ENCODE results near the gene RPS3A. TPM values are rescaled to one million over a fixed set of nuclear protein-coding genes. Genes with fewer than 3 reads are reported as not detected.

The RPS3A gene
- polyA plus RNA-seq, 1 donor from 2014 or later: 4,982 TPM

GRCh38 chr4:151098979-151099228 lies 524 bp upstream of the RPS3A start:
- H3K9me3 ChIP-seq (ENCODE audit: low read length): no peaks in the 10 kb centered on the region
- H3K27me3 ChIP-seq (ENCODE audit: insufficient read depth, low read depth, low read length): no peaks in the 10 kb centered on the region
- H3K79me2 ChIP-seq (replicated peaks; ENCODE audit: insufficient read depth, low read length): peaks cover 28% of the 10 kb centered on the region
- H2AFZ ChIP-seq (ENCODE audit: low read depth, low read length): peak overlapping the region; percentile 71
- H3K9me2 ChIP-seq (ENCODE audit: insufficient read depth, low read length): no peaks in the 10 kb centered on the region
- no peaks in the 10 kb centered on the region for H3K36me3 ChIP-seq (ENCODE audit: insufficient read depth, low read length)
- no peaks in the 10 kb centered on the region for H4K20me1 ChIP-seq (ENCODE audit: insufficient read depth)
- H3K4me2 ChIP-seq (ENCODE audit: low read length): no peak overlapping the region
- H3K27ac ChIP-seq (ENCODE audit: low read length): no peak overlapping the region
- H3K9ac ChIP-seq (ENCODE audit: low read length): no peak overlapping the region
- H3K4me3 ChIP-seq (ENCODE audit: low read length): peak overlapping the region; percentile 95
- no peaks in the 10 kb centered on the region for H3F3A ChIP-seq (ENCODE audit: insufficient read depth, low read length, poor library complexity, severe bottlenecking)
- TF ChIP-seq POLR2AphosphoS5 (IDR thresholded peaks at IDR 0.05) (no peak), MXI1 (conservative IDR thresholded peaks at IDR 0.05; ENCODE audit: poor library complexity, severe bottlenecking) (no peak), EZH2 (IDR thresholded peaks at IDR 0.05; ENCODE audit: borderline replicate concordance, insufficient read depth, low read length, poor library complexity, severe bottlenecking) (no peak), EP300 (conservative IDR thresholded peaks at IDR 0.05; ENCODE audit: poor library complexity, severe bottlenecking) (no peak), TAF1 (IDR thresholded peaks at IDR 0.05; ENCODE audit: low read depth) (no peak), SMC3 (conservative IDR thresholded peaks at IDR 0.05; ENCODE audit: poor library complexity) (no peak), RAD21 (conservative IDR thresholded peaks at IDR 0.05) (no peak), CTCF (IDR thresholded peaks at IDR 0.05; ENCODE audit: poor library complexity, severe bottlenecking) (no peak)
- TF ChIP-seq, protein P1, sequence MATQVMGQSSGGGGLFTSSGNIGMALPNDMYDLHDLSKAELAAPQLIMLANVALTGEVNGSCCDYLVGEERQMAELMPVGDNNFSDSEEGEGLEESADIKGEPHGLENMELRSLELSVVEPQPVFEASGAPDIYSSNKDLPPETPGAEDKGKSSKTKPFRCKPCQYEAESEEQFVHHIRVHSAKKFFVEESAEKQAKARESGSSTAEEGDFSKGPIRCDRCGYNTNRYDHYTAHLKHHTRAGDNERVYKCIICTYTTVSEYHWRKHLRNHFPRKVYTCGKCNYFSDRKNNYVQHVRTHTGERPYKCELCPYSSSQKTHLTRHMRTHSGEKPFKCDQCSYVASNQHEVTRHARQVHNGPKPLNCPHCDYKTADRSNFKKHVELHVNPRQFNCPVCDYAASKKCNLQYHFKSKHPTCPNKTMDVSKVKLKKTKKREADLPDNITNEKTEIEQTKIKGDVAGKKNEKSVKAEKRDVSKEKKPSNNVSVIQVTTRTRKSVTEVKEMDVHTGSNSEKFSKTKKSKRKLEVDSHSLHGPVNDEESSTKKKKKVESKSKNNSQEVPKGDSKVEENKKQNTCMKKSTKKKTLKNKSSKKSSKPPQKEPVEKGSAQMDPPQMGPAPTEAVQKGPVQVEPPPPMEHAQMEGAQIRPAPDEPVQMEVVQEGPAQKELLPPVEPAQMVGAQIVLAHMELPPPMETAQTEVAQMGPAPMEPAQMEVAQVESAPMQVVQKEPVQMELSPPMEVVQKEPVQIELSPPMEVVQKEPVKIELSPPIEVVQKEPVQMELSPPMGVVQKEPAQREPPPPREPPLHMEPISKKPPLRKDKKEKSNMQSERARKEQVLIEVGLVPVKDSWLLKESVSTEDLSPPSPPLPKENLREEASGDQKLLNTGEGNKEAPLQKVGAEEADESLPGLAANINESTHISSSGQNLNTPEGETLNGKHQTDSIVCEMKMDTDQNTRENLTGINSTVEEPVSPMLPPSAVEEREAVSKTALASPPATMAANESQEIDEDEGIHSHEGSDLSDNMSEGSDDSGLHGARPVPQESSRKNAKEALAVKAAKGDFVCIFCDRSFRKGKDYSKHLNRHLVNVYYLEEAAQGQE (IDR thresholded peaks at IDR 0.05; ENCODE audit: borderline replicate concordance): no peak

- no peaks in the 10 kb centered on the region for H3K27me3 ChIP-seq (ENCODE audit: insufficient read depth, low read depth, low read length)
- H3K9ac ChIP-seq (ENCODE audit: low read length): peak overlapping the region; percentile 84
- H3K9me3 ChIP-seq (ENCODE audit: low read length): no peaks in the 10 kb centered on the region
- H3K4me3 ChIP-seq (ENCODE audit: low read length): peak overlapping the region; percentile 95
- H3K79me2 ChIP-seq (replicated peaks; ENCODE audit: insufficient read depth, low read length): peaks cover 28% of the 10 kb centered on the region
- H3K9me2 ChIP-seq (ENCODE audit: insufficient read depth, low read length): no peaks in the 10 kb centered on the region
- H3K4me2 ChIP-seq (ENCODE audit: low read length): peak overlapping the region; percentile 83
- H4K20me1 ChIP-seq (ENCODE audit: insufficient read depth): no peaks in the 10 kb centered on the region
- H3F3A ChIP-seq (ENCODE audit: insufficient read depth, low read length, poor library complexity, severe bottlenecking): no peaks in the 10 kb centered on the region
- TF ChIP-seq MXI1 (conservative IDR thresholded peaks at IDR 0.05; ENCODE audit: poor library complexity, severe bottlenecking) (peak; percentile 76), RAD21 (conservative IDR thresholded peaks at IDR 0.05) (no peak)
- H3K27ac ChIP-seq (ENCODE audit: low read length): peak overlapping the region; percentile 80
- peak overlapping the region; percentile 87 for H2AFZ ChIP-seq (ENCODE audit: low read depth, low read length)
- H3K36me3 ChIP-seq (ENCODE audit: insufficient read depth, low read length): no peaks in the 10 kb centered on the region
Measured at GRCh38 chr4:151099976-151100417, 569 bp downstream of the RPS3A start.

DNA sequence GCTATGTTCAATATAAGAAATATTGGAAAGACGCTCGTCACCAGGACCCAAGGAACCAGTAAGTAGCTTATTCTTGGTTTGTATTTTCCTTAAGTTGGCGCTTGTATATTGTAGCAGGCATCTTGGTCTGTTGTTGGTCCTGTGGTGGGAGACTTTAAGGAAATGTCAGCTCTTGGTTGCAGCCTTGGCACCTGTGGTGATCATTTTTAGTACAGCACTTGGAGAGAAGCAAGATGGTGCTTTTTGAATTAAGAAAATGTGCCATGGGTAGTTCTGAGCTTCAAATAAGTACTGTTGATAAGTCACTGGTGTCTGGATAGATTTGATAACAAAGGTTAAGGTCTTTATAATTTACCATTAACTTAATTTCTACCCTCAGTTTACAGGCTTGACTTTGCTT lies 1.1 kb downstream of the RPS3A start:
- H3K79me2 ChIP-seq (replicated peaks; ENCODE audit: insufficient read depth, low read length): peaks cover 28% of the 10 kb centered on the region
- H3K4me2 ChIP-seq (ENCODE audit: low read length): peak overlapping the region; percentile 83
- H3K9me2 ChIP-seq (ENCODE audit: insufficient read depth, low read length): no peaks in the 10 kb centered on the region
- H3K27me3 ChIP-seq (ENCODE audit: insufficient read depth, low read depth, low read length): no peaks in the 10 kb centered on the region
- no peak overlapping the region for H2AFZ ChIP-seq (ENCODE audit: low read depth, low read length)
- TF ChIP-seq EP300 (conservative IDR thresholded peaks at IDR 0.05; ENCODE audit: poor library complexity, severe bottlenecking) (no peak), POLR2AphosphoS5 (IDR thresholded peaks at IDR 0.05) (no peak)
- H3F3A ChIP-seq (ENCODE audit: insufficient read depth, low read length, poor library complexity, severe bottlenecking): no peaks in the 10 kb centered on the region
- no peaks in the 10 kb centered on the region for H3K9me3 ChIP-seq (ENCODE audit: low read length)
- peak overlapping the region; percentile 95 for H3K4me3 ChIP-seq (ENCODE audit: low read length)
- H3K27ac ChIP-seq (ENCODE audit: low read length): peak overlapping the region; percentile 80
- H3K36me3 ChIP-seq (ENCODE audit: insufficient read depth, low read length): no peaks in the 10 kb centered on the region
- H3K9ac ChIP-seq (ENCODE audit: low read length): peak overlapping the region; percentile 84
- no peaks in the 10 kb centered on the region for H4K20me1 ChIP-seq (ENCODE audit: insufficient read depth)

All from neural cell (in vitro differentiated cells).